Uterus (tissue), 4 donors: ENCODE measurements around the gene PTPRG. TPM values are rescaled to one million over a fixed set of nuclear protein-coding genes. Genes with fewer than 3 reads are reported as not detected.
"Not testable (repeated sequence)": the region's sequence is repeated elsewhere in the genome, so short reads cannot be mapped to it uniquely, and the experiment has no call there.

Source experiments
- DNase-seq, 2 donors: peaks; one replicate each; pipeline ENCODE4 v3.0.0-alpha.2; 2019 to 2020
- H3K27ac ChIP-seq, 2 donors: fragments of 200-600 bp; sonication (generic); 1 replicate in 1 of 2; 2 replicates in 1 of 2; pipeline ENCODE4 v1.5.1; 2016 to 2018
- H3K27me3 ChIP-seq, 2 donors: fragments of 200-600 bp; sonication (generic); one replicate each; pipeline ENCODE4 v1.5.1; 2018 to 2019; ENCODE audit warnings: control low read depth in 1 of 2
- H3K36me3 ChIP-seq, 2 donors: fragments of 200-600 bp; sonication (generic); one replicate each; pipeline ENCODE4 v1.5.1; 2019; ENCODE audit warnings: control low read depth in 1 of 2
- H3K4me1 ChIP-seq, 2 donors: fragments of 200-600 bp; sonication (generic); one replicate each; pipeline ENCODE4 v1.5.1; 2018 to 2019; ENCODE audit warnings: control low read depth in 1 of 2
- H3K4me3 ChIP-seq, 2 donors: fragments of 200-600 bp; sonication (generic); 1 replicate in 1 of 2; 2 replicates in 1 of 2; pipeline ENCODE4 v1.5.1; 2018 to 2019; ENCODE audit warnings: mild to moderate bottlenecking in 1 of 2
- H3K9me3 ChIP-seq, 2 donors: fragments of 200-600 bp; sonication (generic); one replicate each; pipeline ENCODE4 v1.5.1; 2019; ENCODE audit warnings: control low read depth in 1 of 2
- CTCF ChIP-seq, 4 experiments: fragments of 200-600 bp in 2 of 4; fragments of 450-650 bp in 2 of 4; sonication (generic) in 2 of 4; IDR thresholded peaks; one replicate each; pipeline ENCODE4 v1.5.1; 2016 to 2019; ENCODE audit warnings: antibody characterized with exemption in 4 of 4, mild to moderate bottlenecking in 2 of 4, moderate library complexity in 1 of 4
- POLR2A ChIP-seq, 2 donors: fragments of 450-650 bp; IDR thresholded peaks; one replicate each; pipeline ENCODE4 v1.6.1; 2016; ENCODE audit warnings: antibody characterized with exemption in 2 of 2, mild to moderate bottlenecking in 1 of 2, moderate library complexity in 1 of 2
- intact Hi-C: fragments of 100-400 bp; cut with DNase I; formaldehyde crosslinking; loops from one replicate; pipeline ENCODE4 v1.15.1; 2023; ENCODE audit warnings: low total_unique reads
- total RNA-seq, 4 donors: library from RNA; depleted of rRNA in 3 of 4; stranded (reverse); fragments of >200 nt in 3 of 4; gene quantifications; one replicate each; pipeline versions ENCODE4 v1.1.0 to v1.2.4, GENCODE V29; 2014 to 2023
- donor health status: DM: yes; HTN: yes; CAD: no.

PTPRG gene
- total RNA-seq, 4 donors from 2014 or later = 43.5 to 136 (median 62.6) TPM

DNA sequence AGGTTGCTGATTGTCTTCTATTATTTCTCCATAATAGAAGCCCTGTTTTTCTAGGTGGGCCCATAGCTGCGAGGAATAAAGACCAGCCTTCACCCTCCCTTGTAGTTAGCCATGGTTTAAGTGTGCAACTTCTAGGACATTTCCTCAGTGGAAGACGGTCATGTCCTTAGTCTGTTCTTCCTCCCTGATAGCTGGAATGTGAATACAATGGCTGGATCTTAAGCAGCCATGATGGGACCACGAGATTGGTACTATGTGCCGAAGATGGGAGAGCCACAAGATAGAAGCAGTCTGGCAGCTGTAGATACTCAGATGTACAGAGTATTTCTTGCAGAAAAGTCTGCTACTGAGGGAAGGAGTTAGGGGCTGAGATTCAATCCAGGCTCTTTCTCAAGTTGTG is 152.9 kb downstream of the PTPRG start:
- no peak for DNase-seq
- TF ChIP-seq POLR2A (IDR thresholded peaks at IDR 0.05) (no peak), CTCF (IDR thresholded peaks at IDR 0.05) (no peak)

DNA sequence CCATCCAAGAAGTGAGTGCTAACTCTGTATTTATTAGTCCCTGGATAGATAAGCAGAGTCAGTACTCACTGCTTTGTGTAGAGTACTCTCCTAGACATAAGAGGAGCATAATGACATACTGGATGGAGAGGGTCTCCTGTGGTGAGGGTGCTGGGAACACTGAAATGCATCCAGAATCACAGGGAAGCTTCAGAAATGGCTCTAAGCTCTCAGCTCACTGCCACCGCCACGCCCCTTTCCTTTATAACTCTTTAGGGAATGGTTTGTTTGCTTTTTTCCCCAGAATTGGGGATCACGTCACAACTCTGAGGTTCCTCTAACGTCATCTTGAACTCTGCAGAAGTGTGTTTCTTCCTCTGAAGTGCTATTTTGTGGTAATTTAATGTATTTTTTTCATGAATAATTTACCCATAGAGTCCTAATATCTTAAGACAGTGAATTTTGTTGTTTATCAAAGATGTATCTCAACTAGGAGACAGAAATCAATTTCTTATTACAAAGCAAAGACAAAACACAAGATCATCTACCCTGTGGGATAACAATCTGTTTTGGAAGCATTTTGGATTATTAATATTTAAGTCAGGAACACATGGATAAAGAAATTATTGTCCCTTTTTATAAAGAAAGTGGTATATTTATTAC is 154.6 kb downstream of the PTPRG start:
- intact Hi-C loops = no loop called here
- H3K4me3 ChIP-seq = no peak overlapping the region

More for the DNA sequence above, 152.9 kb downstream of the PTPRG start:
- Histone ChIP-seq H3K27me3 (no peaks in the 10 kb centered on the region), H3K27ac (no peak overlapping the region), H3K36me3 (no peaks in the 10 kb centered on the region), H3K4me1 (no peaks in the 10 kb centered on the region), H3K4me3 (no peak overlapping the region), H3K9me3 (no peaks in the 10 kb centered on the region)
- intact Hi-C loops = no loop called here

DNA sequence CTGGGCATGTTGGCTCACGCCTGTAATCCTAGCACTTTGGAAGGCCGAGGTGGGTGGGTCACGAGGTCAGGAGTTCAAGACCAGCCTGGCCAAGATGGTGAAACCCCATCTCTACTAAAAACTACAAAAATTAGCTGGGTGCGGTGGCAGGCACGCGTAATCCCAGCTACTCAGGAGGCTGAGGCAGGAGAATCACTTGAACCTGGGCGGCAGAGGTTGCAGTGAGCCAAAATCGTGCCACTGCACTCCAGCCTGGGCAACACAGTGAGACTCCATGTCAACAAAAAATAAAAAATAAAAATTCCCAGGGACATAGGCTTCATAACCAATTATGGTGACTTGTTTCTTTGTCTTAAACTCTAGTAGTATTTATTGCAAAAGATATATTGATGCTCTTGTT is 155.3 kb downstream of the PTPRG start:
- intact Hi-C loops = not testable (repeated sequence)

More for the DNA sequence above, 154.6 kb downstream of the PTPRG start:
- no peaks in the 10 kb centered on the region for H3K27me3 ChIP-seq
- no peaks in the 10 kb centered on the region for H3K36me3 ChIP-seq
- DNase-seq = no peak
- no peaks in the 10 kb centered on the region for H3K4me1 ChIP-seq
- no peaks in the 10 kb centered on the region for H3K9me3 ChIP-seq
- no peak overlapping the region for H3K27ac ChIP-seq
- TF ChIP-seq CTCF (IDR thresholded peaks at IDR 0.05) = no peak
- TF ChIP-seq POLR2A (IDR thresholded peaks at IDR 0.05) = no peak

DNA sequence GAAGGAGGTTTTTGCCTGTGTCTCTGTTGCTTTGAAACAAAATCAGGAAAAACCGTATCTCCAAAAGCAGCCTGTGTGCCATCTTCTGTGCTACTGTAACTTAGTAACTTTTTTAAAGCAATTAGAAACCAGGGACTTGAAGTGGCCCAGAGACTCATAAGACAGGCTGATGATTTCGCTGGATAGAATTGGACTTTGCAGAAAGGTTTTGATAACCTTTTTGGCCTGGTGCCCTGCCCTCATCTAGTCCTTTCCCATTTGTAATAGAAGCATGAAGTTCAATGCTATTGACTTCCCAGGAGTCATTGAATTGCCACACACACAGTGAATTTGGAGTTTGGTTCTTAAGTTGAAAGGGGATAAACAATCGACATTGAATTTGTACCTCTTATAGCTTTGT is 157.2 kb downstream of the PTPRG start:
- H3K4me1 ChIP-seq = no peaks in the 10 kb centered on the region
- H3K27ac ChIP-seq = no peak overlapping the region
- no peak for TF ChIP-seq POLR2A (IDR thresholded peaks at IDR 0.05)
- TF ChIP-seq CTCF (IDR thresholded peaks at IDR 0.05) = no peak
- no peak overlapping the region for H3K4me3 ChIP-seq
- no peaks in the 10 kb centered on the region for H3K27me3 ChIP-seq
- intact Hi-C loops = no loop called here
- no peak for DNase-seq
- H3K9me3 ChIP-seq = no peaks in the 10 kb centered on the region
- H3K36me3 ChIP-seq = no peaks in the 10 kb centered on the region

More for the DNA sequence above, 155.3 kb downstream of the PTPRG start:
- not testable (repeated sequence) for H3K4me3 ChIP-seq, H3K27me3 ChIP-seq, H3K36me3 ChIP-seq, H3K9me3 ChIP-seq, H3K4me1 ChIP-seq, DNase-seq, H3K27ac ChIP-seq

DNA sequence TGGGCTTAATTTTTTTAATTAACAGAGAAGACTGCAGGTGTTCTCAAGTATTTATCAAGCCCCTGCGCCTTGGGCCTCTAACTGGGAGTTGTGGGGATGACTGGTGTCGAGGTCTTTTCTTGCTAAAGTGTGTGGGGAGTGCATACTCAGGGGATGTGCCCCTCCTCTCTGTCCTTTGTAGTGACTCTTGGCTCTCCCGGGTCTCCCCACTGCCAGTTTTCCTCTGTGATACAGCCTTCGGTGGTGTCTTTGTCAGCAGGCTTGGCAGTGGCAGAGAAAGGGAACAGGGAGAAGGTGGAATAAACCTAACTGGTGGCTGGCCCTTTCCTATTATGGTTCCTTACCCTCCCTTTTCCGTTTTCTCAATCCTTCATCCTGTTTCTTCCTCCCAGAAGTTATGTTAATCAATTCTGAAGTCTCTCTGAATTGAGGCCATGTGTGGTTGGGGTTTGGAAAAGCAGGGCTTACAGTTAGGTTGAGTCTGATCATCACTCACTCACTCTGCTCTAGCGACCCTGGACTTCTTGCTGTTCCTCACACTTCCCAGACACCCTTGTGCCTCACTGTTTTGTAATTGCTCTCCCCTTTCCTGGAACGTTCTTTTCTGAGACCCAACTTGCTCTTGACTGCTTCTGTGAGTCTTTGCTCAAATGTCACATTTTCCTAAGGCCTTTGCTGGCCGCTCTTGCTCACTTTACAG is 158.1 kb downstream of the PTPRG start:
- intact Hi-C loops = no loop called here
- TF ChIP-seq CTCF (IDR thresholded peaks at IDR 0.05) (no peak), POLR2A (IDR thresholded peaks at IDR 0.05) (no peak)
- Histone ChIP-seq H3K9me3 (no peaks in the 10 kb centered on the region), H3K4me1 (no peaks in the 10 kb centered on the region), H3K27ac (no peak overlapping the region), H3K36me3 (no peaks in the 10 kb centered on the region), H3K4me3 (no peak overlapping the region), H3K27me3 (no peaks in the 10 kb centered on the region)
- no peak for DNase-seq
